WI38 (cell line): ENCODE results near the gene EIF2B5.

Experiments used
- H3K4me3 ChIP-seq: 2 replicates; pipeline ENCODE4 v1.5.1; 2011; ENCODE audit warnings: low read depth, mild to moderate bottlenecking, control low read depth, low read length
- CTCF ChIP-seq: IDR thresholded peaks from 2 replicates; pipeline ENCODE4 v1.5.1; 2012; ENCODE audit warnings: low read depth, mild to moderate bottlenecking, control low read depth, low read length

EIF2B5 gene

GRCh38 chr3:184177767-184178306 is 42.7 kb downstream of the EIF2B5 start:
- no peak for TF ChIP-seq CTCF
- H3K4me3 ChIP-seq = peak overlapping the region; percentile 98

GRCh38 chr3:184178521-184179138 is 43.5 kb downstream of the EIF2B5 start:
- no peak overlapping the region for H3K4me3 ChIP-seq
- no peak for TF ChIP-seq CTCF

GRCh38 chr3:184180165-184180564 is 45.0 kb downstream of the EIF2B5 start:
- no peak overlapping the region for H3K4me3 ChIP-seq
- no peak for TF ChIP-seq CTCF

- TF ChIP-seq CTCF = no peak
- H3K4me3 ChIP-seq = no peak overlapping the region
Observed at GRCh38 chr3:184181596-184181995, 46.4 kb downstream of the EIF2B5 start.

GRCh38 chr3:184183679-184184078 is 48.5 kb downstream of the EIF2B5 start:
- no peak overlapping the region for H3K4me3 ChIP-seq
- no peak for TF ChIP-seq CTCF

GRCh38 chr3:184184546-184185230 is 49.5 kb downstream of the EIF2B5 start:
- TF ChIP-seq CTCF = no peak
- no peak overlapping the region for H3K4me3 ChIP-seq

- TF ChIP-seq CTCF = no peak
- peak overlapping the region; percentile 76 for H3K4me3 ChIP-seq
Observed at GRCh38 chr3:184185461-184186183, 50.5 kb downstream of the EIF2B5 start.
